Mammary epithelial cell (primary cell): ENCODE measurements around the gene MRPS35.

Experiments used
- CTCF ChIP-seq, 2 donors: IDR thresholded peaks in 1 of 2; conservative IDR thresholded peaks in 1 of 2; 2 replicates each; pipeline ENCODE4 v1.5.1; 2011 to 2012; ENCODE audit warnings: inconsistent platforms in 2 of 2, low read length in 2 of 2, mild to moderate bottlenecking in 2 of 2, control low read depth in 1 of 2, low read depth in 1 of 2; ENCODE audit not compliant: insufficient read depth in 1 of 2; ENCODE audit errors: extremely low read depth in 1 of 2
- EZH2 ChIP-seq: IDR thresholded peaks from 2 replicates; pipeline ENCODE4 v1.6.1; 2012; ENCODE audit warnings: low read length, inconsistent platforms, borderline replicate concordance

- no peak for TF ChIP-seq CTCF (conservative IDR thresholded peaks at IDR 0.05 in 1 of 2, IDR thresholded peaks at IDR 0.05 in 1 of 2; ENCODE audit: extremely low read depth in 1 of 2, insufficient read depth in 1 of 2, low read depth in 1 of 2, low read length in 2 of 2)
- no peak for TF ChIP-seq EZH2
These were observed 14.4 kb upstream of the MRPS35 start, which contains the start of gene REP15 for GRCh38 chr12:27696293-27696652.
